Measurements from ENCODE around the gene ATP5F1E. TPM values are rescaled to one million over a fixed set of nuclear protein-coding genes. Genes with fewer than 3 reads are reported as not detected.

ATP5F1E gene
- total and polyA plus RNA-seq, 3 experiments from 2014 or later, result 95.0 to 102 (median 98.1) TPM

GRCh38 chr20:59025511-59025910 is 6.6 kb downstream of the ATP5F1E start:
- Mint-ChIP-seq H3K27me3 (no peaks in the 10 kb centered on the region), H3K36me3 (peaks cover 0 to 92% (median 23%) of the 10 kb centered on the region in 3 donors), H3K9me3 (no peaks in the 10 kb centered on the region), H3K27ac (peak overlapping the region in 3 of 8 donors; percentile 34 to 52 (median 50)), H3K4me3 (no peak overlapping the region), H3K4me1 (peaks cover 48 to 63% (median 55%) of the 10 kb centered on the region in 3 donors)
- ChIA-PET CTCF (no interaction called here), POLR2A (no interaction called here)
- H3K27me3 ChIP-seq (ENCODE audit: insufficient read depth, low read length, poor library complexity, severe bottlenecking), result no peaks in the 10 kb centered on the region
- no peak overlapping the region for H3K4me3 ChIP-seq (ENCODE audit: low read length)
- H3K4me1 ChIP-seq (ENCODE audit: insufficient read depth, low read length), result peaks cover 39% of the 10 kb centered on the region
- DNase-seq, result no peak
- no peaks in the 10 kb centered on the region for H3K9me3 ChIP-seq (ENCODE audit: low read length)
- peaks cover 38% of the 10 kb centered on the region for H3K36me3 ChIP-seq (ENCODE audit: insufficient read depth, low read length)
- no peak overlapping the region for H3K27ac ChIP-seq (ENCODE audit: low read depth, low read length)

GRCh38 chr20:59025086-59025485 is 7.0 kb downstream of the ATP5F1E start:
- H3K36me3 ChIP-seq (ENCODE audit: insufficient read depth, low read length), result peaks cover 38% of the 10 kb centered on the region
- H3K4me1 ChIP-seq (ENCODE audit: insufficient read depth, low read length), result peaks cover 35% of the 10 kb centered on the region
- DNase-seq, result no peak
- no peak overlapping the region for H3K4me3 Mint-ChIP-seq
- peaks cover 43 to 58% (median 51%) of the 10 kb centered on the region in 3 donors for H3K4me1 Mint-ChIP-seq
- H3K36me3 Mint-ChIP-seq, result peaks cover 0 to 87% (median 23%) of the 10 kb centered on the region in 3 donors
- no peaks in the 10 kb centered on the region for H3K27me3 ChIP-seq (ENCODE audit: insufficient read depth, low read length, poor library complexity, severe bottlenecking)
- CTCF ChIA-PET, result no interaction called here
- H3K27ac ChIP-seq (ENCODE audit: low read depth, low read length), result no peak overlapping the region
- peak overlapping the region in 1 of 8 donors; percentile 50 for H3K27ac Mint-ChIP-seq
- no peaks in the 10 kb centered on the region for H3K9me3 Mint-ChIP-seq
- POLR2A ChIA-PET, result interaction anchor here (0.6 kb wide), 1 partner anchor 37 kb away, joined by 3 read pairs; no protein-coding TSS in a partner anchor
- no peak overlapping the region for H3K4me3 ChIP-seq (ENCODE audit: low read length)
- no peaks in the 10 kb centered on the region for H3K9me3 ChIP-seq (ENCODE audit: low read length)
- H3K27me3 Mint-ChIP-seq, result no peaks in the 10 kb centered on the region

GRCh38 chr20:59024111-59024530 is 8.0 kb downstream of the ATP5F1E start:
- POLR2A ChIA-PET, result no interaction called here
- Histone ChIP-seq H3K27ac (ENCODE audit: low read depth, low read length) (no peak overlapping the region), H3K9me3 (ENCODE audit: low read length) (no peaks in the 10 kb centered on the region), H3K4me1 (ENCODE audit: insufficient read depth, low read length) (peaks cover 25% of the 10 kb centered on the region), H3K4me3 (ENCODE audit: low read length) (no peak overlapping the region), H3K36me3 (ENCODE audit: insufficient read depth, low read length) (peaks cover 38% of the 10 kb centered on the region), H3K27me3 (ENCODE audit: insufficient read depth, low read length, poor library complexity, severe bottlenecking) (no peaks in the 10 kb centered on the region)
- peaks cover 34 to 49% (median 41%) of the 10 kb centered on the region in 3 donors for H3K4me1 Mint-ChIP-seq
- H3K4me3 Mint-ChIP-seq, result peak overlapping the region in 1 of 7 donors; percentile 18
- H3K27ac Mint-ChIP-seq, result no peak overlapping the region
- no peaks in the 10 kb centered on the region for H3K27me3 Mint-ChIP-seq
- peaks cover 0 to 78% (median 24%) of the 10 kb centered on the region in 3 donors for H3K36me3 Mint-ChIP-seq
- CTCF ChIA-PET, result no interaction called here
- H3K9me3 Mint-ChIP-seq, result no peaks in the 10 kb centered on the region
- no peak for DNase-seq

- Histone ChIP-seq H3K36me3 (ENCODE audit: insufficient read depth, low read length) (peaks cover 34% of the 10 kb centered on the region), H3K4me1 (ENCODE audit: insufficient read depth, low read length) (peaks cover 20% of the 10 kb centered on the region), H3K4me3 (ENCODE audit: low read length) (no peak overlapping the region), H3K27me3 (ENCODE audit: insufficient read depth, low read length, poor library complexity, severe bottlenecking) (no peaks in the 10 kb centered on the region), H3K27ac (ENCODE audit: low read depth, low read length) (no peak overlapping the region), H3K9me3 (ENCODE audit: low read length) (no peaks in the 10 kb centered on the region)
- Mint-ChIP-seq H3K27ac (no peak overlapping the region), H3K27me3 (no peaks in the 10 kb centered on the region), H3K9me3 (no peaks in the 10 kb centered on the region), H3K4me3 (no peak overlapping the region), H3K36me3 (peaks cover 0 to 75% (median 25%) of the 10 kb centered on the region in 3 donors), H3K4me1 (peaks cover 29 to 44% (median 36%) of the 10 kb centered on the region in 3 donors)
- no peak for DNase-seq
- POLR2A ChIA-PET, result no interaction called here
- CTCF ChIA-PET, result no interaction called here
Measured at GRCh38 chr20:59023616-59024015, 8.5 kb downstream of the ATP5F1E start.

- peaks cover 26% of the 10 kb centered on the region for H3K36me3 ChIP-seq (ENCODE audit: insufficient read depth, low read length)
Measured at GRCh38 chr20:59022754-59023153, 9.4 kb downstream of the ATP5F1E start.

GRCh38 chr20:59020938-59021551 is 11.1 kb downstream of the ATP5F1E start:
- Mint-ChIP-seq H3K27ac (peak overlapping the region in 2 of 8 donors; percentile 23 to 43), H3K4me1 (peaks cover 23 to 30% (median 27%) of the 10 kb centered on the region in 3 donors), H3K4me3 (no peak overlapping the region), H3K27me3 (no peaks in the 10 kb centered on the region), H3K9me3 (no peaks in the 10 kb centered on the region), H3K36me3 (peaks cover 0 to 49% (median 18%) of the 10 kb centered on the region in 3 donors)
- Histone ChIP-seq H3K36me3 (ENCODE audit: insufficient read depth, low read length) (peaks cover 16% of the 10 kb centered on the region), H3K27ac (ENCODE audit: low read depth, low read length) (peak overlapping the region; percentile 66), H3K4me1 (ENCODE audit: insufficient read depth, low read length) (peaks cover 12% of the 10 kb centered on the region), H3K4me3 (ENCODE audit: low read length) (no peak overlapping the region), H3K9me3 (ENCODE audit: low read length) (no peaks in the 10 kb centered on the region), H3K27me3 (ENCODE audit: insufficient read depth, low read length, poor library complexity, severe bottlenecking) (no peaks in the 10 kb centered on the region)
- CTCF ChIA-PET, result no interaction called here
- no peak for DNase-seq
- POLR2A ChIA-PET, result no interaction called here

More at GRCh38 chr20:59022754-59023153, 9.4 kb downstream of the ATP5F1E start:
- no peak for DNase-seq
- Histone ChIP-seq H3K9me3 (ENCODE audit: low read length) (no peaks in the 10 kb centered on the region), H3K4me3 (ENCODE audit: low read length) (no peak overlapping the region), H3K27ac (ENCODE audit: low read depth, low read length) (no peak overlapping the region), H3K4me1 (ENCODE audit: insufficient read depth, low read length) (peaks cover 12% of the 10 kb centered on the region), H3K27me3 (ENCODE audit: insufficient read depth, low read length, poor library complexity, severe bottlenecking) (no peaks in the 10 kb centered on the region)
- H3K4me3 Mint-ChIP-seq, result no peak overlapping the region
- ChIA-PET POLR2A (no interaction called here), CTCF (interaction anchor here (1.2 kb wide), 1 partner anchor 10 kb away, joined by 3 read pairs; the partner anchor contains the start of gene ATP5F1E)
- H3K27ac Mint-ChIP-seq, result peak overlapping the region in 3 of 8 donors; percentile 4 to 64 (median 6)
- no peaks in the 10 kb centered on the region for H3K27me3 Mint-ChIP-seq
- peaks cover 24 to 35% (median 27%) of the 10 kb centered on the region in 3 donors for H3K4me1 Mint-ChIP-seq
- H3K9me3 Mint-ChIP-seq, result no peaks in the 10 kb centered on the region
- H3K36me3 Mint-ChIP-seq, result peaks cover 0 to 66% (median 24%) of the 10 kb centered on the region in 3 donors

- Mint-ChIP-seq H3K27me3 (no peaks in the 10 kb centered on the region), H3K36me3 (peaks cover 0 to 31% (median 10%) of the 10 kb centered on the region in 3 donors), H3K4me1 (peaks cover 23 to 25% (median 24%) of the 10 kb centered on the region in 3 donors), H3K9me3 (no peaks in the 10 kb centered on the region), H3K27ac (peak within 1 kb of the TSS in 2 of 8 donors; percentile 54 to 92), H3K4me3 (no peak within 1 kb of the TSS)
- H3K27ac ChIP-seq (ENCODE audit: low read depth, low read length), result peak within 1 kb of the TSS; percentile 16
- H3K9me3 ChIP-seq (ENCODE audit: low read length), result no peaks in the 10 kb centered on the region
- ChIA-PET POLR2A (no interaction called here), CTCF (no interaction called here)
- no peak within 1 kb of the TSS for H3K4me3 ChIP-seq (ENCODE audit: low read length)
- DNase-seq, result no peak
- H3K27me3 ChIP-seq (ENCODE audit: insufficient read depth, low read length, poor library complexity, severe bottlenecking), result no peaks in the 10 kb centered on the region
- peaks cover 20% of the 10 kb centered on the region for H3K4me1 ChIP-seq (ENCODE audit: insufficient read depth, low read length)
- H3K36me3 ChIP-seq (ENCODE audit: insufficient read depth, low read length), result peaks cover under 1% of the 10 kb centered on the region
Measured at GRCh38 chr20:59019217-59019616, 12.9 kb downstream of the ATP5F1E start, which contains the start of gene TUBB1. Gene TUBB1, plus strand, starts transcription at chr20:59019429. Its CDS starts 94 bp downstream, at chr20:59019523.

GRCh38 chr20:59018817-59019216 is 13.3 kb downstream of the ATP5F1E start:
- no peaks in the 10 kb centered on the region for H3K36me3 ChIP-seq (ENCODE audit: insufficient read depth, low read length)
- no peak overlapping the region for H3K4me3 ChIP-seq (ENCODE audit: low read length)
- DNase-seq, result no peak
- H3K27ac ChIP-seq (ENCODE audit: low read depth, low read length), result no peak overlapping the region
- peak overlapping the region in 1 of 8 donors; percentile 92 for H3K27ac Mint-ChIP-seq
- peaks cover 24% of the 10 kb centered on the region for H3K4me1 ChIP-seq (ENCODE audit: insufficient read depth, low read length)
- no peaks in the 10 kb centered on the region for H3K9me3 Mint-ChIP-seq
- H3K4me1 Mint-ChIP-seq, result peaks cover 27 to 29% (median 28%) of the 10 kb centered on the region in 3 donors
- no peak overlapping the region for H3K4me3 Mint-ChIP-seq
- H3K36me3 Mint-ChIP-seq, result peaks cover 0 to 27% (median 10%) of the 10 kb centered on the region in 3 donors
- no peaks in the 10 kb centered on the region for H3K27me3 Mint-ChIP-seq
- no peaks in the 10 kb centered on the region for H3K27me3 ChIP-seq (ENCODE audit: insufficient read depth, low read length, poor library complexity, severe bottlenecking)
- H3K9me3 ChIP-seq (ENCODE audit: low read length), result no peaks in the 10 kb centered on the region
- POLR2A ChIA-PET, result no interaction called here
- CTCF ChIA-PET, result interaction anchor here (1.5 kb wide), 1 partner anchor 9 kb away, joined by 3 read pairs; no protein-coding TSS in a partner anchor
